Measurements from ENCODE around the gene ZNF92.

DNA sequence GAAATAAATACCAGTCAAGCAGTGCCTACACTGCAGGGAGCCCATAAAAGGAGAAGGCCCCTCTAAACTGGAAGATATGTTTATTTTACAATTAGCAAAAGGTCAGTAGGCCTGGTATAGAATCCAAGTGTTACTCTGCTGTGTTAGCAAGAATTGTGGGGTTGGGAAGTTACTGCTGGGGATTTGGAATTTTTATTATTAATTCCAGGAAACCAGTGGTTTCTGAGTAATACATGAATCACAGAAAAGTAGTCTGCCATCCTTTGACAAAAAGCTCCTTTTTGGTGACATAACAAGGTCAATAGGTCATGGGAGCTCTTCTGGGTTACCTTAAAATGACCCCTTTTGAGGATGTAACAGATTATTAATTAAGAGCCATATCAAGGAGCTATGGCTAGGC is 67.4 kb downstream of the ZNF92 start:
- TF ChIP-seq, protein P1, sequence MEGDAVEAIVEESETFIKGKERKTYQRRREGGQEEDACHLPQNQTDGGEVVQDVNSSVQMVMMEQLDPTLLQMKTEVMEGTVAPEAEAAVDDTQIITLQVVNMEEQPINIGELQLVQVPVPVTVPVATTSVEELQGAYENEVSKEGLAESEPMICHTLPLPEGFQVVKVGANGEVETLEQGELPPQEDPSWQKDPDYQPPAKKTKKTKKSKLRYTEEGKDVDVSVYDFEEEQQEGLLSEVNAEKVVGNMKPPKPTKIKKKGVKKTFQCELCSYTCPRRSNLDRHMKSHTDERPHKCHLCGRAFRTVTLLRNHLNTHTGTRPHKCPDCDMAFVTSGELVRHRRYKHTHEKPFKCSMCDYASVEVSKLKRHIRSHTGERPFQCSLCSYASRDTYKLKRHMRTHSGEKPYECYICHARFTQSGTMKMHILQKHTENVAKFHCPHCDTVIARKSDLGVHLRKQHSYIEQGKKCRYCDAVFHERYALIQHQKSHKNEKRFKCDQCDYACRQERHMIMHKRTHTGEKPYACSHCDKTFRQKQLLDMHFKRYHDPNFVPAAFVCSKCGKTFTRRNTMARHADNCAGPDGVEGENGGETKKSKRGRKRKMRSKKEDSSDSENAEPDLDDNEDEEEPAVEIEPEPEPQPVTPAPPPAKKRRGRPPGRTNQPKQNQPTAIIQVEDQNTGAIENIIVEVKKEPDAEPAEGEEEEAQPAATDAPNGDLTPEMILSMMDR (IDR thresholded peaks at IDR 0.05), result no peak
- no peak for TF ChIP-seq POLR2A (IDR thresholded peaks at IDR 0.05)
